Kidney (tissue), 14 donors: ENCODE measurements around the gene EIF3L. TPM values are rescaled to one million over a fixed set of nuclear protein-coding genes. Genes with fewer than 3 reads are reported as not detected.

Source experiments
- DNase-seq, 5 donors: peaks; one replicate each; pipeline ENCODE4 v3.0.0-alpha.2; 2013 to 2020
- FAIRE-seq: peaks from 2 replicates; lab custom pipeline; 2012; peaks lifted over from hg19 to GRCh38; lab: Jason Lieb, UNC
- H3K27ac ChIP-seq, 2 donors: one replicate each; pipeline ENCODE4 v1.7.0; 2013; ENCODE audit warnings: low read depth in 2 of 2, low read length in 2 of 2, inconsistent platforms in 1 of 2
- H3K27me3 ChIP-seq: one replicate; pipeline ENCODE4 v1.7.1; 2013; ENCODE audit warnings: low read length, inconsistent platforms; ENCODE audit not compliant: control insufficient read depth, insufficient read depth
- H3K36me3 ChIP-seq, 3 donors: one replicate each; pipeline versions ENCODE4 v1.7.0 to v1.7.1; 2013; ENCODE audit warnings: low read length in 3 of 3, control low read depth in 1 of 3, inconsistent platforms in 1 of 3; ENCODE audit not compliant: insufficient read depth in 3 of 3, control insufficient read depth in 2 of 3
- H3K4me1 ChIP-seq, 3 donors: one replicate each; pipeline versions ENCODE4 v1.7.0 to v1.7.1; 2013; ENCODE audit warnings: low read length in 3 of 3, inconsistent platforms in 1 of 3, low read depth in 1 of 3; ENCODE audit not compliant: control insufficient read depth in 2 of 3, insufficient read depth in 2 of 3
- H3K4me3 ChIP-seq, 3 donors: one replicate each; pipeline versions ENCODE4 v1.7.0 to v1.8.1; 2013; ENCODE audit warnings: low read length in 3 of 3, control low read depth in 1 of 3, inconsistent platforms in 1 of 3
- H3K9ac ChIP-seq, 3 donors: one replicate each; pipeline versions ENCODE4 v1.7.0 to v1.7.1; 2013; ENCODE audit warnings: low read length in 3 of 3, control low read depth in 1 of 3, inconsistent platforms in 1 of 3
- H3K9me3 ChIP-seq, 3 donors: one replicate each; pipeline versions ENCODE4 v1.7.0 to v1.7.1; 2013; ENCODE audit warnings: low read length in 3 of 3, control low read depth in 1 of 3, inconsistent platforms in 1 of 3; ENCODE audit not compliant: control insufficient read depth in 2 of 3, insufficient read depth in 1 of 3
- CTCF ChIP-seq: IDR thresholded peaks from 3 replicates; pipeline ENCODE4 v1.5.1; 2012; ENCODE audit warnings: mild to moderate bottlenecking, moderate library complexity, borderline replicate concordance; ENCODE audit not compliant: insufficient read depth; ENCODE audit errors: extremely low read depth
- intact Hi-C: fragments of 100-400 bp; cut with DNase I; formaldehyde crosslinking; loops from one replicate; pipeline ENCODE4 v1.11.1; 2022
- polyA plus RNA-seq: library from polyadenylated mRNA; stranded (reverse); fragments of 350-450 nt; fragmentation: Illumina TruSeq; extraction: RNeasy Lipid Tissue Mini Kit (QIAGEN cat#74804); gene quantifications from one replicate; pipeline ENCODE4 v1.2.3, GENCODE V29; 2014; ENCODE audit warnings: low read depth, low replicate concordance; ENCODE audit not compliant: insufficient read depth
- total RNA-seq: library from RNA; stranded (reverse); fragmentation: NEBNext Ultra II Directional; extraction: Animal tissue kit (Norgen Biotek cat#: 25700); gene quantifications from one replicate; pipeline ENCODE4 v1.2.1, GENCODE V29; 2021
- donor health status: control.
- donor health status: control.
- donor health status: control.
- donor health status: control.
- donor health status: control.
- donor health status: DM: yes; HTN: yes; CAD: no.
- donor health status: Normal renal cell carcinoma (clear cell type).

The EIF3L gene
- total and polyA plus RNA-seq, 2 donors from 2014 or later = 352 to 376 TPM

- no peaks in the 10 kb centered on the region for H3K4me1 ChIP-seq
- no peaks in the 10 kb centered on the region for H3K27me3 ChIP-seq
- DNase-seq (no peak), FAIRE-seq (no peak)
- no peak overlapping the region for H3K27ac ChIP-seq
- no peak for TF ChIP-seq CTCF
- intact Hi-C loops = no loop called here
- no peak overlapping the region for H3K4me3 ChIP-seq
- H3K9ac ChIP-seq = no peak overlapping the region
- no peaks in the 10 kb centered on the region for H3K9me3 ChIP-seq
- peaks cover 0 to 19% (median 10%) of the 10 kb centered on the region in 3 donors for H3K36me3 ChIP-seq
These were observed 68.8 kb downstream of the EIF3L start for GRCh38 chr22:37917874-37918548.

- Histone ChIP-seq H3K4me1 (no peaks in the 10 kb centered on the region), H3K27ac (no peak overlapping the region), H3K27me3 (no peaks in the 10 kb centered on the region), H3K36me3 (peaks cover 0 to 19% (median 6%) of the 10 kb centered on the region in 3 donors), H3K9me3 (no peaks in the 10 kb centered on the region), H3K9ac (no peak overlapping the region), H3K4me3 (no peak overlapping the region)
- no peak for TF ChIP-seq CTCF
- FAIRE-seq = no peak
- DNase-seq = peak in 4 of 5 donors; percentile 60 to 75 (median 66)
- intact Hi-C loops = no loop called here
These were observed 69.5 kb downstream of the EIF3L start for GRCh38 chr22:37918580-37919270.

GRCh38 chr22:37920126-37920525, 70.9 kb downstream of the EIF3L start:
- Histone ChIP-seq H3K4me1 (no peaks in the 10 kb centered on the region), H3K27ac (peak overlapping the region in 1 of 2 donors; percentile 28), H3K27me3 (no peaks in the 10 kb centered on the region), H3K9me3 (no peaks in the 10 kb centered on the region), H3K4me3 (no peak overlapping the region), H3K36me3 (peaks cover 0 to 19% (median 6%) of the 10 kb centered on the region in 3 donors), H3K9ac (no peak overlapping the region)
- intact Hi-C loops = no loop called here
- TF ChIP-seq CTCF = no peak
- DNase-seq (no peak), FAIRE-seq (no peak)
